Keratinocyte (primary cell): ENCODE measurements around the gene DHRS11. TPM values are rescaled to one million over a fixed set of nuclear protein-coding genes. Genes with fewer than 3 reads are reported as not detected.

ENCODE experiments used
- DNase-seq: peaks from one replicate; pipeline ENCODE4 v3.0.0-alpha.2; 2011; ENCODE audit warnings: low read depth, missing footprints, low spot score
- FAIRE-seq: peaks from 2 replicates; lab custom pipeline; 2011; peaks lifted over from hg19 to GRCh38; lab: Jason Lieb, UNC
- H2AFZ ChIP-seq: 2 replicates; pipeline ENCODE4 v1.6.0; 2012; ENCODE audit warnings: low read length, control low read depth, inconsistent platforms; ENCODE audit not compliant: control insufficient read depth
- H3K27ac ChIP-seq: 2 replicates; pipeline ENCODE4 v1.5.1; 2011; ENCODE audit warnings: low read length; ENCODE audit not compliant: control insufficient read depth, insufficient read depth
- H3K27me3 ChIP-seq: 3 replicates; pipeline ENCODE4 v1.6.0; 2011; ENCODE audit warnings: low read length; ENCODE audit not compliant: control insufficient read depth, insufficient read depth; ENCODE audit errors: extremely low read depth
- H3K36me3 ChIP-seq, 2 experiments: 2 replicates in 1 of 2; 3 replicates in 1 of 2; pipeline ENCODE4 v1.5.1; 2011; ENCODE audit warnings: low read length in 2 of 2, mild to moderate bottlenecking in 1 of 2; ENCODE audit not compliant: control insufficient read depth in 2 of 2, insufficient read depth in 2 of 2; ENCODE audit errors: extremely low read depth in 1 of 2
- H3K4me1 ChIP-seq: 3 replicates; pipeline ENCODE4 v1.5.1; 2011; ENCODE audit warnings: low read length; ENCODE audit not compliant: control insufficient read depth, insufficient read depth; ENCODE audit errors: extremely low read depth
- H3K4me2 ChIP-seq: 3 replicates; pipeline ENCODE4 v1.6.0; 2011; ENCODE audit warnings: low read depth, low read length; ENCODE audit not compliant: control insufficient read depth, insufficient read depth; ENCODE audit errors: extremely low read depth
- H3K4me3 ChIP-seq, 3 experiments: fragments of 200-600 bp in 1 of 3; sonication (generic) in 1 of 3; 2 replicates in 2 of 3; 3 replicates in 1 of 3; pipeline ENCODE4 v1.5.1; 2011 to 2016; ENCODE audit warnings: low read length in 3 of 3, mild to moderate bottlenecking in 3 of 3, control low read depth in 2 of 3, inconsistent platforms in 1 of 3, low read depth in 1 of 3, mixed read lengths in 1 of 3, mixed run types in 1 of 3, moderate library complexity in 1 of 3; ENCODE audit not compliant: control insufficient read depth in 2 of 3, insufficient read depth in 2 of 3; ENCODE audit errors: extremely low read depth in 1 of 3
- H3K79me2 ChIP-seq: 2 replicates; pipeline ENCODE4 v1.6.0; 2012; ENCODE audit warnings: low read length; ENCODE audit not compliant: control insufficient read depth, insufficient read depth
- H3K9ac ChIP-seq: 3 replicates; pipeline ENCODE4 v1.6.0; 2011; ENCODE audit warnings: low read length; ENCODE audit not compliant: control insufficient read depth, insufficient read depth; ENCODE audit errors: extremely low read depth
- H3K9me1 ChIP-seq: 3 replicates; pipeline ENCODE4 v1.6.0; 2011; ENCODE audit warnings: low read length; ENCODE audit not compliant: control insufficient read depth, insufficient read depth; ENCODE audit errors: extremely low read depth
- H3K9me3 ChIP-seq: 2 replicates; pipeline ENCODE4 v1.5.1; 2012; ENCODE audit warnings: low read depth, low read length; ENCODE audit not compliant: control insufficient read depth
- H4K20me1 ChIP-seq: 3 replicates; pipeline ENCODE4 v1.6.0; 2011; ENCODE audit warnings: low read length; ENCODE audit not compliant: control insufficient read depth, insufficient read depth; ENCODE audit errors: extremely low read depth
- EZH2 ChIP-seq: IDR thresholded peaks from one replicate; pipeline ENCODE4 v1.6.1; 2012; ENCODE audit warnings: inconsistent platforms, mild to moderate bottlenecking, low read length, moderate library complexity
- dilution Hi-C: fragments of 300-500 bp; cut with MboI; formaldehyde crosslinking; loops from one replicate; pipeline ENCODE4 v1.7.0; 2020; ENCODE audit warnings: low sequenced_read_pairs; ENCODE audit not compliant: extremely low pct_ligation_motif_present
- polyA plus RNA-seq, 5 experiments: library from polyadenylated mRNA; depleted of rRNA in 3 of 5; stranded (reverse) in 3 of 5; stranded (forward) in 1 of 5; unstranded in 1 of 5; fragments of >200 nt; gene quantifications; 1 replicate in 1 of 5; 2 replicates in 3 of 5; 3 replicates in 1 of 5; pipeline versions ENCODE4 v1.2.1 to v1.2.3, GENCODE V29; 2011 to 2012; ENCODE audit warnings: missing spikeins in 2 of 5, low read depth in 1 of 5, low replicate concordance in 1 of 5
- TF ChIP-seq, protein P1 (sequence below), 3 experiments: IDR thresholded peaks in 1 of 3; conservative IDR thresholded peaks in 1 of 3; optimal IDR thresholded peaks in 1 of 3; 2 replicates in 2 of 3; 3 replicates in 1 of 3; pipeline versions ENCODE3 to v1.5.1; 2011; ENCODE audit warnings: low read length in 3 of 3, mild to moderate bottlenecking in 3 of 3, moderate library complexity in 2 of 3, control low read depth in 1 of 3, inconsistent platforms in 1 of 3; ENCODE audit not compliant: insufficient read depth in 2 of 3; ENCODE audit errors: extremely low read depth in 1 of 3

DHRS11 gene
- polyA plus RNA-seq, 1 donor (not counting 4 experiments of a cell fraction or from before 2014, with no cell fraction given), result 11.0 TPM

GRCh38 chr17:36640836-36641235 is 49.2 kb downstream of the DHRS11 start:
- H3K4me1 ChIP-seq, result no peaks in the 10 kb centered on the region
- H3K4me2 ChIP-seq, result no peak overlapping the region
- dilution Hi-C loops, result no loop called here
- H4K20me1 ChIP-seq, result no peaks in the 10 kb centered on the region
- TF ChIP-seq EZH2, result no peak
- TF ChIP-seq, protein P1, sequence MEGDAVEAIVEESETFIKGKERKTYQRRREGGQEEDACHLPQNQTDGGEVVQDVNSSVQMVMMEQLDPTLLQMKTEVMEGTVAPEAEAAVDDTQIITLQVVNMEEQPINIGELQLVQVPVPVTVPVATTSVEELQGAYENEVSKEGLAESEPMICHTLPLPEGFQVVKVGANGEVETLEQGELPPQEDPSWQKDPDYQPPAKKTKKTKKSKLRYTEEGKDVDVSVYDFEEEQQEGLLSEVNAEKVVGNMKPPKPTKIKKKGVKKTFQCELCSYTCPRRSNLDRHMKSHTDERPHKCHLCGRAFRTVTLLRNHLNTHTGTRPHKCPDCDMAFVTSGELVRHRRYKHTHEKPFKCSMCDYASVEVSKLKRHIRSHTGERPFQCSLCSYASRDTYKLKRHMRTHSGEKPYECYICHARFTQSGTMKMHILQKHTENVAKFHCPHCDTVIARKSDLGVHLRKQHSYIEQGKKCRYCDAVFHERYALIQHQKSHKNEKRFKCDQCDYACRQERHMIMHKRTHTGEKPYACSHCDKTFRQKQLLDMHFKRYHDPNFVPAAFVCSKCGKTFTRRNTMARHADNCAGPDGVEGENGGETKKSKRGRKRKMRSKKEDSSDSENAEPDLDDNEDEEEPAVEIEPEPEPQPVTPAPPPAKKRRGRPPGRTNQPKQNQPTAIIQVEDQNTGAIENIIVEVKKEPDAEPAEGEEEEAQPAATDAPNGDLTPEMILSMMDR (optimal IDR thresholded peaks at IDR 0.05 in 1 of 3, IDR thresholded peaks at IDR 0.05 in 1 of 3, conservative IDR thresholded peaks at IDR 0.05 in 1 of 3; ENCODE audit: extremely low read depth in 1 of 3, insufficient read depth in 2 of 3, low read length in 3 of 3), result no peak
- peaks cover 79% of the 10 kb centered on the region for H3K27me3 ChIP-seq
- H3K79me2 ChIP-seq, result no peaks in the 10 kb centered on the region
- H3K9ac ChIP-seq, result no peak overlapping the region
- no peaks in the 10 kb centered on the region for H3K9me1 ChIP-seq
- no peak overlapping the region for H3K27ac ChIP-seq
- FAIRE-seq (no peak), DNase-seq (no peak)
- no peak overlapping the region for H2AFZ ChIP-seq
- no peaks in the 10 kb centered on the region for H3K36me3 ChIP-seq
- H3K9me3 ChIP-seq, result no peaks in the 10 kb centered on the region
- H3K4me3 ChIP-seq, result no peak overlapping the region

DNA sequence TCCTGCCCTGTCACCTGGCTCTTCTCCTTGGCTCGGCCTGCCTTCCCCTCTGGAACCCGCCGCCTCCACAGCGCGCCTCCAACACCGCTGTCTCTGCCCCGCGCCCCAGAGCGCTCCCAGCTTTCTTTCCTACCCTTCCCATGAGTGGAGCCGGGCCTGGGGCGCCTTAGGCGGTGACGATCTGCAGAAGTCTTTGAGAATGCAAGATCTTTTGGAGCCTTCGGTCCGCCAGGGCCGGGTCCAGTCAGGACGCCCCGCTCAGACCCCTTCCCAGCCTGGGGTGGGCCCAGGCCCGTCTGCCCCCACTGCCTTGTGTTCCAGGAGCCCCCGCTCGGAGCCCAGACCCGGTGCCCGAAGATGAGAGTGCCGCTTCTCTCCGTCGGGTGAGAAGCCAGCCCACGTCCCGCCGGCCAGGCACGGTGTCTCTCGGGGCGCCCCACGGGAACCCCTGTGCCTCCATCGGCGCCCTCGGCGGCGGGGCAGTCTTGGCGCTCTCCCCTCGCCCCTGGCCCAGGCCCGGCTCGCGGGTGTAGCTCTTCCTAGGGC is 49.7 kb downstream of the DHRS11 start:
- H2AFZ ChIP-seq, result no peak overlapping the region

More for the DNA sequence above, 49.7 kb downstream of the DHRS11 start:
- Histone ChIP-seq H3K4me2 (peak overlapping the region; percentile 65), H3K9me1 (no peaks in the 10 kb centered on the region), H3K27ac (no peak overlapping the region), H3K4me1 (no peaks in the 10 kb centered on the region), H3K79me2 (no peaks in the 10 kb centered on the region), H3K4me3 (peak overlapping the region in 1 of 3 experiments; percentile 16), H3K9me3 (no peaks in the 10 kb centered on the region), H3K36me3 (no peaks in the 10 kb centered on the region), H3K27me3 (peaks cover 83% of the 10 kb centered on the region), H4K20me1 (no peaks in the 10 kb centered on the region), H3K9ac (no peak overlapping the region)
- DNase-seq (no peak), FAIRE-seq (no peak)
- peak; percentile 90 for TF ChIP-seq EZH2
- TF ChIP-seq, protein P1 (optimal IDR thresholded peaks at IDR 0.05 in 1 of 3, IDR thresholded peaks at IDR 0.05 in 1 of 3, conservative IDR thresholded peaks at IDR 0.05 in 1 of 3; ENCODE audit: extremely low read depth in 1 of 3, insufficient read depth in 2 of 3, low read length in 3 of 3), result no peak
- dilution Hi-C loops, result no loop called here
